ENCODE measurements around the gene NVL. TPM values are rescaled to one million over a fixed set of nuclear protein-coding genes. Genes with fewer than 3 reads are reported as not detected.

The NVL gene
- total and polyA plus RNA-seq, 9 donors, result 17.3 to 26.4 (median 21.1) TPM

DNA sequence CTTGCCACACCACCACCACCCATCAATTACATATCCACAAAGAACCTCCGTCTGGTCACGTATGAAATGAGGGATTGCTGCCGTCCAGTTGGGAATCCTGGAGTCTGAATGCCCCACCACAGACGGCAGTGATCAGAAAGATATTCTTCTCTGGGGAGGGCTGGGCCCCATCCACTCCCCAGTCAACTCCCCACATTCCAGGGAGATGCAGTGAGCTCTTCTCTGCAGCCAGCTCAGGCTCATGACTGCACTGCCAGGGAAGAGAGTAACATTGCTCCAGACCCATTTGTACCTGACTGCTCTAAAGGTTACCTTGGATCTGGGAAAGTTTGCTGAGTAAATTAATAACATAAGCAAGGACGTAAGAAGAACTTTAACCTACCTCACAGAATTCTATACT, 128.6 kb downstream of the NVL start:
- no peak for DNase-seq
- Histone ChIP-seq H3K9me3 (replicated peaks; ENCODE audit: control insufficient read depth, low read depth, low read length) (no peaks in the 10 kb centered on the region), H3K4me3 (ENCODE audit: low read length) (no peak overlapping the region), H3K27ac (ENCODE audit: low read length) (no peak overlapping the region), H3K36me3 (ENCODE audit: control insufficient read depth, insufficient read depth, low read length) (no peaks in the 10 kb centered on the region), H3K4me1 (ENCODE audit: control insufficient read depth, insufficient read depth, low read length) (peaks cover 9% of the 10 kb centered on the region), H3K27me3 (ENCODE audit: control insufficient read depth, insufficient read depth, low read length) (no peaks in the 10 kb centered on the region)
- WGBS (ENCODE audit: insufficient coverage), result 71% methylated on average over 3 of the region's 5 CpGs

DNA sequence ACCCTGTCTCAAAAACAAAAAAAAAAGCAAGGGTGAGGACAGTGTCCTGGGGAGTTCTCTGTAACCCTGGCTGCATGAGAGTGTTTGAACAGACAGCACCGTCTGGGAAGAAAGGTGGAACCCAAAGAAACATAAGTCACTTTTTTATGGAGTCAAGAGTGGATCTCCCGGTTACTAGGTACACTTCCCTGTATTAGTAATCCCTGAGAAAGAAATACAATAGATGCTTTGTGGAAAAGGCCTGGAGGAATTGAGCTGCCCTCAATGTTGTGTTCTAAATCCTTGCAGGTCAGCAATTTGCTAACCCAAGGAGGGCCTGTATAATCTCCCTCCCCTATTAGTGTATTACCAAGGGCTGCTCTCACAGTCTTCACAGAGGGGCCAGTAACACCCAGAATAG, 130.3 kb downstream of the NVL start:
- Histone ChIP-seq H3K9me3 (replicated peaks; ENCODE audit: control insufficient read depth, low read depth, low read length) (no peaks in the 10 kb centered on the region), H3K4me1 (ENCODE audit: control insufficient read depth, insufficient read depth, low read length) (peaks cover 4% of the 10 kb centered on the region), H3K27me3 (ENCODE audit: control insufficient read depth, insufficient read depth, low read length) (no peaks in the 10 kb centered on the region), H3K36me3 (ENCODE audit: control insufficient read depth, insufficient read depth, low read length) (no peaks in the 10 kb centered on the region), H3K4me3 (ENCODE audit: low read length) (no peak overlapping the region), H3K27ac (ENCODE audit: low read length) (no peak overlapping the region)
- WGBS (ENCODE audit: insufficient coverage), result no CpG with 5 or more reads among the region's 2 CpGs
- no peak for DNase-seq

GRCh38 chr1:224198572-224198971, 131.4 kb downstream of the NVL start:
- peaks cover 3% of the 10 kb centered on the region for H3K4me1 ChIP-seq (ENCODE audit: control insufficient read depth, insufficient read depth, low read length)
- WGBS (ENCODE audit: insufficient coverage), result 82% methylated on average over 2 of the region's 4 CpGs
- no peak overlapping the region for H3K4me3 ChIP-seq (ENCODE audit: low read length)
- DNase-seq, result no peak
- no peaks in the 10 kb centered on the region for H3K27me3 ChIP-seq (ENCODE audit: control insufficient read depth, insufficient read depth, low read length)
- H3K9me3 ChIP-seq (replicated peaks; ENCODE audit: control insufficient read depth, low read depth, low read length), result no peaks in the 10 kb centered on the region
- peaks cover 7% of the 10 kb centered on the region for H3K36me3 ChIP-seq (ENCODE audit: control insufficient read depth, insufficient read depth, low read length)
- H3K27ac ChIP-seq (ENCODE audit: low read length), result no peak overlapping the region

GRCh38 chr1:224196813-224197600, 133.0 kb downstream of the NVL start:
- no peak overlapping the region for H3K4me3 ChIP-seq (ENCODE audit: low read length)
- no CpG with 5 or more reads among the region's 5 CpGs for WGBS (ENCODE audit: insufficient coverage)
- peak; percentile 11 for DNase-seq

GRCh38 chr1:224193319-224193966, 136.5 kb downstream of the NVL start:
- H3K9me3 ChIP-seq (replicated peaks; ENCODE audit: control insufficient read depth, low read depth, low read length), result no peaks in the 10 kb centered on the region
- no CpG with 5 or more reads among the region's 8 CpGs for WGBS (ENCODE audit: insufficient coverage)
- no peak overlapping the region for H3K27ac ChIP-seq (ENCODE audit: low read length)
- H3K36me3 ChIP-seq (ENCODE audit: control insufficient read depth, insufficient read depth, low read length), result peaks cover 23% of the 10 kb centered on the region
- no peaks in the 10 kb centered on the region for H3K27me3 ChIP-seq (ENCODE audit: control insufficient read depth, insufficient read depth, low read length)
- H3K4me3 ChIP-seq (ENCODE audit: low read length), result no peak overlapping the region
- no peaks in the 10 kb centered on the region for H3K4me1 ChIP-seq (ENCODE audit: control insufficient read depth, insufficient read depth, low read length)
- DNase-seq, result no peak

More at GRCh38 chr1:224196813-224197600, 133.0 kb downstream of the NVL start:
- Histone ChIP-seq H3K27ac (ENCODE audit: low read length) (no peak overlapping the region), H3K4me1 (ENCODE audit: control insufficient read depth, insufficient read depth, low read length) (no peaks in the 10 kb centered on the region), H3K36me3 (ENCODE audit: control insufficient read depth, insufficient read depth, low read length) (peaks cover 14% of the 10 kb centered on the region), H3K27me3 (ENCODE audit: control insufficient read depth, insufficient read depth, low read length) (no peaks in the 10 kb centered on the region), H3K9me3 (replicated peaks; ENCODE audit: control insufficient read depth, low read depth, low read length) (no peaks in the 10 kb centered on the region)

- Histone ChIP-seq H3K27me3 (ENCODE audit: control insufficient read depth, insufficient read depth, low read length) (no peaks in the 10 kb centered on the region), H3K9me3 (replicated peaks; ENCODE audit: control insufficient read depth, low read depth, low read length) (no peaks in the 10 kb centered on the region), H3K27ac (ENCODE audit: low read length) (no peak overlapping the region), H3K4me3 (ENCODE audit: low read length) (no peak overlapping the region), H3K36me3 (ENCODE audit: control insufficient read depth, insufficient read depth, low read length) (peaks cover 23% of the 10 kb centered on the region), H3K4me1 (ENCODE audit: control insufficient read depth, insufficient read depth, low read length) (no peaks in the 10 kb centered on the region)
- DNase-seq, result no peak
- WGBS (ENCODE audit: insufficient coverage), result 100% methylated on average over 1 of the region's 5 CpGs
Measured at GRCh38 chr1:224192082-224192788, 137.7 kb downstream of the NVL start.

GRCh38 chr1:224189561-224189960, 140.4 kb downstream of the NVL start:
- no peak overlapping the region for H3K27ac ChIP-seq (ENCODE audit: low read length)
- H3K27me3 ChIP-seq (ENCODE audit: control insufficient read depth, insufficient read depth, low read length), result no peaks in the 10 kb centered on the region
- H3K4me3 ChIP-seq (ENCODE audit: low read length), result no peak overlapping the region
- no peaks in the 10 kb centered on the region for H3K9me3 ChIP-seq (replicated peaks; ENCODE audit: control insufficient read depth, low read depth, low read length)
- H3K4me1 ChIP-seq (ENCODE audit: control insufficient read depth, insufficient read depth, low read length), result peaks cover 8% of the 10 kb centered on the region
- peaks cover 23% of the 10 kb centered on the region for H3K36me3 ChIP-seq (ENCODE audit: control insufficient read depth, insufficient read depth, low read length)
- DNase-seq, result no peak
- 80% methylated on average over 2 of the region's 7 CpGs for WGBS (ENCODE audit: insufficient coverage)

GRCh38 chr1:224188286-224188685, 141.7 kb downstream of the NVL start:
- DNase-seq, result no peak
- no peaks in the 10 kb centered on the region for H3K9me3 ChIP-seq (replicated peaks; ENCODE audit: control insufficient read depth, low read depth, low read length)
- no CpG with 5 or more reads among the region's 2 CpGs for WGBS (ENCODE audit: insufficient coverage)

GRCh38 chr1:224185208-224185607, 144.8 kb downstream of the NVL start:
- Histone ChIP-seq H3K27me3 (ENCODE audit: control insufficient read depth, insufficient read depth, low read length) (no peaks in the 10 kb centered on the region), H3K27ac (ENCODE audit: low read length) (no peak overlapping the region), H3K4me3 (ENCODE audit: low read length) (no peak overlapping the region), H3K9me3 (replicated peaks; ENCODE audit: control insufficient read depth, low read depth, low read length) (no peaks in the 10 kb centered on the region), H3K36me3 (ENCODE audit: control insufficient read depth, insufficient read depth, low read length) (peaks cover 4% of the 10 kb centered on the region), H3K4me1 (ENCODE audit: control insufficient read depth, insufficient read depth, low read length) (peaks cover 16% of the 10 kb centered on the region)
- WGBS (ENCODE audit: insufficient coverage), result 88% methylated on average over 7 of the region's 8 CpGs
- no peak for DNase-seq

More at GRCh38 chr1:224188286-224188685, 141.7 kb downstream of the NVL start:
- H3K27me3 ChIP-seq (ENCODE audit: control insufficient read depth, insufficient read depth, low read length), result no peaks in the 10 kb centered on the region
- no peak overlapping the region for H3K27ac ChIP-seq (ENCODE audit: low read length)
- H3K4me3 ChIP-seq (ENCODE audit: low read length), result no peak overlapping the region
- peaks cover 13% of the 10 kb centered on the region for H3K4me1 ChIP-seq (ENCODE audit: control insufficient read depth, insufficient read depth, low read length)
- peaks cover 13% of the 10 kb centered on the region for H3K36me3 ChIP-seq (ENCODE audit: control insufficient read depth, insufficient read depth, low read length)

All from muscle of leg (tissue), 11 donors.